PC-3 (cell line): ENCODE results near the gene USH2A. TPM values are rescaled to one million over a fixed set of nuclear protein-coding genes. Genes with fewer than 3 reads are reported as not detected.

Experiments used
- ATAC-seq: fragments of 200-7000 bp; cut with Tn5 transposase; 2 replicates; pipeline ENCODE4 v1.9.1; 2020; ENCODE audit warnings: mild to moderate bottlenecking, moderate library complexity
- BruUV-seq: library from RNA; stranded (reverse); fragments of 400-500 nt; replicated peaks from 2 replicates; lab custom pipeline; 2021; lab: Mats Ljungman, UMichigan
- CTCF ChIA-PET: fragments of 300-600 bp; sonication (Branson Sonifier 250); formaldehyde crosslinking; loops from one replicate; lab custom pipeline; 2022; ENCODE audit warnings: antibody characterized with exemption; lab: Charles Lee
- POLR2A ChIA-PET: fragments of 300-600 bp; sonication (Branson Sonifier 250); formaldehyde crosslinking; loops from one replicate; lab custom pipeline; 2022; ENCODE audit warnings: antibody characterized with exemption; ENCODE audit not compliant: unreplicated experiment; lab: Charles Lee
- DNase-seq: peaks from one replicate; pipeline ENCODE4 v3.0.0-alpha.2; 2015
- H2AFZ ChIP-seq: fragments of 300-600 bp; sonication (generic); 2 replicates; pipeline ENCODE4 v1.6.0; 2016; ENCODE audit warnings: antibody characterized with exemption, low read length
- H3F3A ChIP-seq: fragments of 300-600 bp; sonication (generic); one replicate; pipeline ENCODE4 v1.6.0; 2017; ENCODE audit warnings: antibody characterized with exemption, low read length, control low read depth, mild to moderate bottlenecking; ENCODE audit not compliant: unreplicated experiment
- H3K27ac ChIP-seq: fragments of 300-600 bp; sonication (generic); 2 replicates; pipeline ENCODE4 v1.5.1; 2016; ENCODE audit warnings: mild to moderate bottlenecking, low read length
- H3K27me3 ChIP-seq: fragments of 300-600 bp; sonication (generic); 2 replicates; pipeline ENCODE4 v1.6.1; 2016; ENCODE audit warnings: low read length, mixed read lengths
- H3K36me3 ChIP-seq: fragments of 300-600 bp; sonication (generic); 2 replicates; pipeline ENCODE4 v1.6.1; 2016; ENCODE audit warnings: low read depth, mixed run types, low read length, mixed read lengths
- H3K4me1 ChIP-seq: fragments of 300-600 bp; sonication (generic); 2 replicates; pipeline ENCODE4 v1.5.1; 2016; ENCODE audit warnings: low read length; ENCODE audit not compliant: insufficient read depth
- H3K4me2 ChIP-seq: fragments of 300-600 bp; sonication (generic); 2 replicates; pipeline ENCODE4 v1.6.0; 2016; ENCODE audit warnings: low read length
- H3K4me3 ChIP-seq: fragments of 300-600 bp; sonication (generic); 2 replicates; pipeline ENCODE4 v1.5.1; 2016; ENCODE audit warnings: mild to moderate bottlenecking, low read length, mixed read lengths
- H3K79me2 ChIP-seq: fragments of 300-600 bp; sonication (generic); 2 replicates; pipeline ENCODE4 v1.6.1; 2017; ENCODE audit warnings: low read length, mixed read lengths
- H3K9ac ChIP-seq: fragments of 300-600 bp; sonication (generic); 2 replicates; pipeline ENCODE4 v1.6.0; 2016; ENCODE audit warnings: mild to moderate bottlenecking, low read length
- H3K9me2 ChIP-seq: fragments of 300-600 bp; sonication (generic); replicated peaks from 2 replicates; pipeline ENCODE4 v1.6.1; 2016; ENCODE audit warnings: mixed run types, low read length, mixed read lengths
- H3K9me3 ChIP-seq: fragments of 300-600 bp; sonication (generic); 2 replicates; pipeline ENCODE4 v1.6.1; 2016; ENCODE audit warnings: low read length, mixed read lengths
- H4K20me1 ChIP-seq: fragments of 300-600 bp; sonication (generic); 2 replicates; pipeline ENCODE4 v1.6.1; 2016; ENCODE audit warnings: low read length, mixed read lengths
- EZH2 ChIP-seq: fragments of 300-600 bp; sonication (generic); IDR thresholded peaks from one replicate; pipeline ENCODE4 v1.6.1; 2017; ENCODE audit warnings: antibody characterized with exemption, mild to moderate bottlenecking, low read length; ENCODE audit not compliant: unreplicated experiment
- EZH2phosphoT487 ChIP-seq: fragments of 300-600 bp; sonication (generic); IDR thresholded peaks from 2 replicates; pipeline ENCODE4 v1.6.1; 2018; ENCODE audit warnings: mild to moderate bottlenecking, antibody characterized with exemption, low read length, borderline replicate concordance
- intact Hi-C: fragments of 100-400 bp; cut with micrococcal nuclease; formaldehyde crosslinking; loops from 2 replicates; pipeline ENCODE4 v1.9.0; 2023
- total RNA-seq: library from RNA; depleted of rRNA; stranded (reverse); fragments of >200 nt; gene quantifications from 2 replicates; pipeline ENCODE4 v1.2.3, GENCODE V29; 2014
- TF ChIP-seq, protein P1 (sequence below): fragments of 300-600 bp; sonication (generic); conservative IDR thresholded peaks from 2 replicates; pipeline ENCODE4 v1.5.1; 2017; ENCODE audit warnings: antibody characterized with exemption, low read depth, mild to moderate bottlenecking, low read length

The USH2A gene
- total RNA-seq, 1 experiment from 2014 or later: not detected

DNA sequence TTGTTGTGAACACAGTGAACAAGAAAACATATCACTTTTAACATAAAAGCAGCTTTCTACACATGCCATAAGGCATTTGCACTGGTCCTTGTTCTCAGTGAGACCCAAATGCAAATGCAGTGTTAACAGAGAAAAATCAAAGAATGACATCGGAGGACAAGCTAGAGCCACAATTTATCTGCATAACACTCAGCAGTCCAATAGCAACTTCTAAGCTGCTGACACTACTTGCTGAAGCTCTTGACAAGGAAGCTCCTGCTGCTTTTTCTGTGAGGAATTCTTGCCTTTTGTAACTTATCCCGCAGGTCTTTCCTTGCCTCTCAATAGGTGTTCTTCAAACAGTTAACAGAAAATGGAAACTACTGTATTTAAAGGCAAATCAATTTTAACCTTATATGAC, 34.7 kb downstream of the USH2A start:
- DNase-seq (no peak), ATAC-seq (no peak)
- ChIA-PET POLR2A (no interaction called here), CTCF (no interaction called here)
- H3K9ac ChIP-seq: no peak overlapping the region
- peaks cover 16% of the 10 kb centered on the region; the same call in 1 of the 2 replicates for H3K27me3 ChIP-seq
- no peaks in the 10 kb centered on the region for H3K9me2 ChIP-seq
- H3K27ac ChIP-seq: no peak overlapping the region
- H3K36me3 ChIP-seq: no peaks in the 10 kb centered on the region
- no peak for TF ChIP-seq EZH2phosphoT487
- TF ChIP-seq, protein P1, sequence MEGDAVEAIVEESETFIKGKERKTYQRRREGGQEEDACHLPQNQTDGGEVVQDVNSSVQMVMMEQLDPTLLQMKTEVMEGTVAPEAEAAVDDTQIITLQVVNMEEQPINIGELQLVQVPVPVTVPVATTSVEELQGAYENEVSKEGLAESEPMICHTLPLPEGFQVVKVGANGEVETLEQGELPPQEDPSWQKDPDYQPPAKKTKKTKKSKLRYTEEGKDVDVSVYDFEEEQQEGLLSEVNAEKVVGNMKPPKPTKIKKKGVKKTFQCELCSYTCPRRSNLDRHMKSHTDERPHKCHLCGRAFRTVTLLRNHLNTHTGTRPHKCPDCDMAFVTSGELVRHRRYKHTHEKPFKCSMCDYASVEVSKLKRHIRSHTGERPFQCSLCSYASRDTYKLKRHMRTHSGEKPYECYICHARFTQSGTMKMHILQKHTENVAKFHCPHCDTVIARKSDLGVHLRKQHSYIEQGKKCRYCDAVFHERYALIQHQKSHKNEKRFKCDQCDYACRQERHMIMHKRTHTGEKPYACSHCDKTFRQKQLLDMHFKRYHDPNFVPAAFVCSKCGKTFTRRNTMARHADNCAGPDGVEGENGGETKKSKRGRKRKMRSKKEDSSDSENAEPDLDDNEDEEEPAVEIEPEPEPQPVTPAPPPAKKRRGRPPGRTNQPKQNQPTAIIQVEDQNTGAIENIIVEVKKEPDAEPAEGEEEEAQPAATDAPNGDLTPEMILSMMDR: no peak
- intact Hi-C loops: no loop called here
- no peaks in the 10 kb centered on the region for H3F3A ChIP-seq
- no TSS peak for BruUV-seq
- H3K4me2 ChIP-seq: no peak overlapping the region
- no peaks in the 10 kb centered on the region for H3K79me2 ChIP-seq
- no peaks in the 10 kb centered on the region for H4K20me1 ChIP-seq
- no peak overlapping the region for H3K4me3 ChIP-seq
- H2AFZ ChIP-seq: no peak overlapping the region
- peaks cover 4% of the 10 kb centered on the region; the same call in 1 of the 2 replicates for H3K4me1 ChIP-seq
- no peaks in the 10 kb centered on the region for H3K9me3 ChIP-seq

DNA sequence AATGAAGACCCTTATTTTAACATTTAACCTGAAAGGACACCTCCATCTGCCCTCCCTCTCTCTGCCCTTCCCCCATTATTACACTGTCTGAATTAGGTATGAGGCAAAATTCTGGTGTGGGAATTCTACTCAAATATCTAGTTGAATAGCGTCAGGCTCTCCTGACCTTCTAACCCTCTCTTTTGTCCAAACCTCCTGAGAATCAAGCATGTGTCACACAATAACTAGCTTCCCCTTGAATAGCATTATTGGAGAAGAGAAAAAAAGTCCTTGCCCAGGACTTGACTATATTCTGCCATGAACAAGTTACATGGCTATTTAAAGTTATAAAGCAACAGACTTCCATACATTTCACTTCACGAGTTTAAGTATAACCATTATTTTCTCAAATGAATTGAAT, 35.5 kb downstream of the USH2A start:
- Histone ChIP-seq H3F3A (no peaks in the 10 kb centered on the region), H3K9ac (no peak overlapping the region), H3K36me3 (no peaks in the 10 kb centered on the region), H3K79me2 (no peaks in the 10 kb centered on the region), H3K4me3 (no peak overlapping the region), H3K4me1 (peaks cover 4% of the 10 kb centered on the region; the same call in 1 of the 2 replicates), H3K27ac (no peak overlapping the region), H3K9me3 (no peaks in the 10 kb centered on the region), H3K27me3 (peaks cover 20% of the 10 kb centered on the region), H3K4me2 (no peak overlapping the region), H3K9me2 (no peaks in the 10 kb centered on the region), H2AFZ (no peak overlapping the region), H4K20me1 (no peaks in the 10 kb centered on the region)
- no peak for DNase-seq
- TF ChIP-seq, protein P1: no peak
- TF ChIP-seq EZH2 (no peak), EZH2phosphoT487 (no peak)
- POLR2A ChIA-PET: no interaction called here
- CTCF ChIA-PET: no interaction called here
- BruUV-seq: no TSS peak
- no peak for ATAC-seq
- intact Hi-C loops: no loop called here

DNA sequence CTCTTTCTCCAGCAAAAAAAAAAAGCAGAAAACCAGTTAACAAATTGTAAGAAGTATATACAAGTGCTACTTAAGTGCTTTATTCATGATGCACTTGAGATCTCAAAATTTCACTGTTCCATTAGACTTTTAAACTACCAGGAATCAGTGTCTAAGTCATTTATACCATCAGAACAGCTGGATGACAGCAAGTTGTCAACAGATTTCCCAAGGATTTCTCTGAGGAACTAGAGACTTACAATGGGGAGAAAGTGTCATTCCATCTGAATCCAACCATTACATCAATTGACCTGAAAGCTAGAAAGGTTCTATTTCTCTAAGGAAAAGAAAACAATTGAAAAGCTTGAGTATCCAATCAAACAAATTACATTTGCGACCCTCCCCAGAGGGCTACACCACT, 43.8 kb downstream of the USH2A start:
- CTCF ChIA-PET: no interaction called here
- POLR2A ChIA-PET: no interaction called here
- no peak overlapping the region for H2AFZ ChIP-seq

More for the DNA sequence above, 43.8 kb downstream of the USH2A start:
- Histone ChIP-seq H3K27me3 (peaks cover 47% of the 10 kb centered on the region), H3K4me1 (no peaks in the 10 kb centered on the region), H3F3A (no peaks in the 10 kb centered on the region), H3K36me3 (no peaks in the 10 kb centered on the region), H3K4me2 (no peak overlapping the region), H3K4me3 (no peak overlapping the region), H3K9ac (no peak overlapping the region), H4K20me1 (no peaks in the 10 kb centered on the region), H3K79me2 (no peaks in the 10 kb centered on the region), H3K9me3 (no peaks in the 10 kb centered on the region), H3K27ac (no peak overlapping the region), H3K9me2 (no peaks in the 10 kb centered on the region)
- TF ChIP-seq, protein P1: no peak
- no peak for TF ChIP-seq EZH2phosphoT487
- no peak for TF ChIP-seq EZH2
- DNase-seq (no peak), ATAC-seq (no peak)
- BruUV-seq: no TSS peak
- intact Hi-C loops: no loop called here
